Fibroblast of skin of left quadriceps (primary cell): ENCODE data around the gene RAE1.

ENCODE experiments used
- DNase-seq, 2 experiments: peaks; one replicate each; pipeline ENCODE4 v3.0.0-alpha.2; 2013; ENCODE audit warnings: low read depth in 2 of 2

RAE1 gene

DNA sequence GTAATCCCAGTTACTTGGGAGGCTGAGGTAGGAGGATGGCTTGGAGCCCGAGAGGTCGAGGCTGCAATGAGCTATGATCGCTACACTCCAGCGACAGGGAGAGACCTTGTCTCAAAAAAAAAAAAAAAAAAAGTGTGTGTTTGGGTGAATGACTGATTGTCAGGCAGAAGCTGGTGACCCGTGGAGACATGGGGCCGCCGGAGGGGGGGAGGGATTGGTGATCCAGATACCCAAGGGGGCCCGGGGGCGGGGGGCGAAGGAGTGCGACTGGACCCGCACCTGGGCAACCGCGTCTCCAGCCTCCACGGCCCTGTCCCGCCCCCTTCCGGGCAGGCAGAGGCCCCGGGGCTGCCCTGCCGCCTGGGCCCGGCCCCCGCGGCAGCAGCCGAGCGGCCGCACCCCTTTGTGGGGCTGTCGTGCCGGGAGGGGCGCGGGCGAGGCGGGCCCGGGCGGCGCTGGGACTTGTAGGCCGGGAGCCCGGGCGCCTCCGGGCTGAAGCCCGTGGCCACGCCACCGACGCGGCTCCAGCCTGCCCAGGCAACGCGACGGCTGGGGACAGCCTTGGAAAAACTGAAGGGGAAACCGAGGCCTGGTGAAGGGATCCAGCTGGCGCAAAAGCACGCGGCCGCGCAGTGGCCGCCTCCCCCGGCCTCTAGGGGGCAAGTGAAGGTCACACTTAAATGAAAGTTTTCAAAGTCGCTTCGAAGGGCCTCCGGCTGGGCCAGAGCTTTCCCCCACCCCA is 38.1 kb downstream of the RAE1 start:
- peak in 1 of 2 experiments; percentile 20 for DNase-seq

DNA sequence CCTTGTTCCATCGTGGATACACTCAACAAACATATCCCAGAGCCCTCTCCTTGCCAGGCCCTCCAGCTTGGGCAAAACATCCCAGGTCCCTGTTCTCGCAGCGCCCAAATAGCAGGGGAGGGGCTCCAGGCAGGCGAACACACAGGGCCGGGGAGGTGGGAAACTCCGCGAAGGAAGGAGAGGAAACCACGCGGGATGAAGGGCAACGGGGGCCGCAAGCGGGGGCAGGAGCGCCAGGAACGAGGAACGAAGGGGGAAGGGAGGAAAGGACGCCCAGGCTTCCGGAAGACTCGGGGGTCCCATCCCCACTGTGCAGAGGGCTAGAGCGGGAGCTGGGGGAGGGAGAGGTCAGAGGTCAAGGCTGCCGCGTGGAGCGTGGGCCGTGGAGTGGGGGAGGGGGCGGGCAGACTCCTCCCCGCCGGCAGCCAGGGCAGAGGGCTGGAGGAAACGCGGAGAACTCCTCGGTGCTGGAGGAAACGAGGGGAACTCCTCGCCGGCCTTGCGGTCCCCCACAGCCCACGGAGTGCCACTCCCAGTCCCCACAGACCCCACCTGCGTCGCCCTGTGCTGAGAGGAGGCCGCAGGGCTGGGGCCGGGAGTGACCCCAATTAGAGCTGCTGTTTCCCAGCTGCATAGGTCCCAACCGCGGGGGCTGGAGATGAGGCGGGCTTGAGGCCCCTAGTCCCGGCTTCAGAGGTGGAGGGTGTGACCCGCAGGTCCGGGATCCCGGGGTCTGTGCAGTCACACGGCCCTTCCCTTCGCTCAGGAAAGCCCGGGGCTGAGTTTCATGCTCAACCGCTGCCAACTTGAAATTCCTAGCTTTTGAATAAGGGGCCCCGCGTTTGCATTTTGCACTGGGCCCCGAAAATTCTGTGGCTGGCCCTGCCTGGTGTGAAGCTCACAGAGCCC is 38.9 kb downstream of the RAE1 start:
- DNase-seq, result no peak

DNA sequence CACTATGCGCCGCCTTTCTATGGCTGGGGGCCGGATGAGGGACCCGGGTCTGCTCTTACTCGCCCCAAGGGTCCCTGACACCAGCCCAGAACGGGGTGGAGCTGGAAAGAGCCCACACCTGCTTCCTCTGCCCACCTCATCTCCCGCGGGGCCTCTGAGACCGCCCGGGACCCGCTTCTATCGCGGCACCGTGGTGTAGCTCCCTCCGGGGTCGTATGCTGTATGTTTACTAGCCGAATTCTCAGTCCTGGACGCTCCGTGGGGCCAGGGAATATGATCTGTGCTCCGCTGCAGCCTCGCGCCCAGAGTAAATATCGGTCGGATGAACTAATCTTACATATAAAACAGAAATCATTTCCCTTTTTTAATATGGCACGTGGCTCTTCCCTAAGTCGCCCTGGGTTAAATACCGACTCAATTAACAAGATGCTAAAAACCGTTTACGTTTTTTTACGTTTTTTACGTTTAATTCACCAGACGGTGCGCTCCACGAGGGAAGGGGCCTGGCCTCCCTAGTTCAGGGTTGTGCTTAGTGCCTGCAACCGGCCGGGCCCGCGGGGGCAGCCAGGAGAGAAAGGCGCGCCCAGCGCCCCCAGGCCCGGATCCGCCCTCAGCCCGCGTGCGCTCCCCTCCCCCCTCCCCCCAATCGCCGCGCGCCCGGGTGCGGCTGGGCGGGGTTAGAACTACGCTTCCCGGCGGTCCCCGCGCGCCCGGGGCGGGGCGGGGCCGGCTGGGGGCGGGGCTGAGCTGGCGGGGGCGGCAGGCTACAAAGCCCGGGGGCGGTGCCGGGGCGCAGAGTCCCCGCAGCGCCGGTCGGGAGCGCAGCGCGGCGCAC is 39.8 kb downstream of the RAE1 start, which contains the start of gene RBM38:
TSS of gene RBM38 (plus strand) at position 793 of the 835 bp plus-strand sequence. CDS start 186 bp downstream, outside the sequence.
- DNase-seq, result peak; percentile 34 to 46

DNA sequence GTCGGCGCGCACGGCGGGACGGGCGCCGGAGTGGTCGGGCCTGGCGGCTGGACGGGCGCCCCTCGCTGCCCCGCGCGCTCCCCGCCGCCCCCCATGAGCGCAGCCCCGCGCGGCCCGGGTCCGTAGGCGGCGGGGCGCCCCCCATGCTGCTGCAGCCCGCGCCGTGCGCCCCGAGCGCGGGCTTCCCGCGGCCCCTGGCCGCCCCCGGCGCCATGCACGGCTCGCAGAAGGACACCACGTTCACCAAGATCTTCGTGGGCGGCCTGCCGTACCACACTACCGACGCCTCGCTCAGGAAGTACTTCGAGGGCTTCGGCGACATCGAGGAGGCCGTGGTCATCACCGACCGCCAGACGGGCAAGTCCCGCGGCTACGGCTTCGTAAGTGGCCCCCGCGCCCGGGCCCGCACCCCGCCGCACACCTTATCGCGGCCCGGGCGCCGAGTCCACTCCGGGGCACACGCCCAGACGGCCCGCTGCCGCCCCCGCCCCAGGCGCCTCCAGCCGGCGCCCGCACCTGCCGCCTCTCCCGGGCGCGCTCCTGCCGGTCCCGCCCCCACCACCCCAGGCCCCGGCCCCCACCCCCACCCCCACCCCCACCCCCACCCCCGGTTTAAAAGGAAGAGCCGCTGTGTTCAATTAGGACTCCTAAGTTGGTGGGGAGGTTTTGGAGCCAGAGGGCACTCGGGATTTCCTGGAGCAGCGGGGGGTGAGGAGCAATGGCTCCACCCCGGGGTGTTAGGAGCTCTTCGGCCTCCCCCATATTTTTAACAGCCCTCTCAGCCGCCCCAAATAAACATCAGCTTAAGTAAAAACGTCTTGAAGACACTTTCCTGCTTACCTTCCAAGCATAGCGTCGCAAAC is 40.6 kb downstream of the RAE1 start:
- DNase-seq, result no peak

DNA sequence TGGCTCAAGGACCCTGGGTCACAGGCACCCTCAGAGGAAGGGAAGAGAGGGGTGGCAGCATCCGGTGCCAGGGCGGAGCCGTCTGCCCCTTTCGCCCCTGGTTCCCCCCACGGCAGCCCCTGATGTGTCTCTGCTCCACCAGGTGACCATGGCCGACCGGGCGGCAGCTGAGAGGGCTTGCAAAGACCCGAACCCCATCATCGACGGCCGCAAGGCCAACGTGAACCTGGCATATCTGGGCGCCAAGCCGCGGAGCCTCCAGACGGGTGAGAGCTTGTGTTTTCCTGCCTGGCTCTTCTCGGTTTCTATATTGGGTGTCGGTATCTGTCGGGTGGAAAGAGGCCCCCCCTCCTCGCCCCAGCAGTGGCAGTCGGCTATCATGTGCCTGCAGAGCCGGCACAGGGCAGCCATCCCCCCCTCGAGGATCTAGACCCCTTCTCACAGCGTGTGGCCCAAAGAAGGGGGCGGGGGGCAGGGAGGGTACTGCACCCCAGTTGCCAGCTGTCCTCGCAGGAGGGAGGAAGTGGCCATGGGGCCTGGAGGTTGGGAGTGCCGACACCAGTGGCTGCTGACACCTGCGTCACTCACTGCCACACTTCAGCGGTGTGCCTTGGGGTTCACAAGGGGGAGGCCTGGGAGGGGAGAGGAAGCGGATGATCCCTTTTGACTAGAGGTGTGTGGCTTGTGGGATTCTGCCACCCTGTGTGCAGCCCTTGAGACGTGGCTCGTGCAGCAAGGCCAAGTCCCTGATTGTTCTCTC is 41.6 kb downstream of the RAE1 start:
- no peak for DNase-seq

DNA sequence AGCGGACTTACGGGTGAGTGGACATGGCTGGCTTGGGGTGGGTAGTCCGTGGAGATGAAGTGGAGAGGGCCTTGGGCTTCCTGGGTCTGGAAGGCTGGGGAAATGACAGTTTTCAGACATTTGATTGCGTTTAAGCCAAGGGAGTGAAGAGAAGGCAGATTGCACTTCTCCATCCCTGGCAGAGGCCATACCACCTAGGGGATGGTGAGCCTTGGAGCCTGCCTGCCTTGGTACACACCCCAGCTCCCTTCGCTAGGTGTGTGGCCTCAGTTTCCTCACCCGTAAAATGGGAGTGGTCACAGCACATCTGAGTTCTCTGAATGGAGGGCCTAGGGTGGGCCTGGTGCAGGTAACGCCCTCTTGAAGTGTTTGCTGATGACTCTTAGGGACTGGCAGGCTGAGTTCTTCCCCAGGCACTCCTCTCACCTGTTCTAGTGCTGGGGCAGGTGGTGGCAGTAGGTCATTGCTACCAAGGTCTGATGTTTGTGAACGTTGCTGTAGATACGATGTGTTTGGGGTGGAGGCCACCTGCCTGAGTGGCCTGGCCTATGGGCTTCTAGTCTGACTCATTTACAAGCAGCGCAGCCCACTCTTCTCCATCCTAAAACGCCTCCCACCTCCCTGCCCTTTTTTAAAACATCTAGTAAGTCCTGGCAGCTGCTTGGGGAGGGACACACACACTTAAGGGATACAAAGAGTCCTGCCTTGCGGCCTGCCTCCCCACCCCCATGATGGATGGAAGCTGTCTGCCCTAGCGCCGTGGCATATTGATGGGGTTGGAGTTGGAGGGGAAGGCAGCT is 42.5 kb downstream of the RAE1 start:
- no peak for DNase-seq

DNA sequence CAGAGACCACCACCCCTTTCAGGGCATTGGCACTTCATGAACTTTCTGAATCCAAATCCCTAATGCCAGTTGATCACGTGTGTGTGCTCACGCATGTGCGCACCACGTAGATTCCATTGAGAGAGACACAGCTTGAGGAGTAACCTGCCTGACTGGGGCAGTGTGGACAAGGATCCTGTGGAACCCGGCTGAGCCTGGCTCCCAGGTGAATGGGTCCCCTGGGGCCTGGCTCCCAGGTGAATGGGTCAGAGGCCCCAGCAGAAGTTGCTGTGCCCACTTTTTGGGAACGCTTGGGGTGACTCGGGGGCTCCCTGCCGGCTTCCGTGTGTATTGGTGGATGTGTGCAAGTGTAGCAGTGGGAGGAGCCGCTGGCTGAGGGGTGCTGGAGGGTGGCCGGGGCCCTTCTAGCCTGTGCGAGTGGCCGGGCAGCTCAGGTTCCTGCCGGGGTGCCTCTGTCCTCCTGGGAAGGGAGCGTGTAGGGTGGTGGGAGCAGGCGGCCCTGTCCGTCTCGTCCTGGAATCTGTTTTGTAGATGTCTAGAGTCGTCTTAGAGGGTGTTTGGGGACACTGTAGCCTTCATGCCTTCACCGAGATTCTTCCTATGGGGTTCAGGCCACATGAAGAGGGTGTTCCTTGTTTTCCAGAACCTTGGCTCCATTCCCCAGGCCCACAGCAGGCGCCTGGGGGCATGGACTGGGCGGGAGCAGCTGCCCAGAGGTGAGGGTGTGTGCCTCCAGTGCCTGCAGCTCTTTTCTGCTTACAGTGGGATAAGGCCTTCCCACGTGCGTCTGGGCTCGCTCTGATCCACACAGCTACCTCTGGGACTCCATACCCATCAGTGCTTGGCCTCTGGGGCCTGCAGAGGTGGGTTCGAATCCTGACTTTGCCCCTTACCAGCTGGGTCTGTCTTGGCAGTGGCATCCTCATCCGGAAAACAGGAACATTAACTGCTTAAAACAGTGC is 43.3 kb downstream of the RAE1 start:
- no peak for DNase-seq

DNA sequence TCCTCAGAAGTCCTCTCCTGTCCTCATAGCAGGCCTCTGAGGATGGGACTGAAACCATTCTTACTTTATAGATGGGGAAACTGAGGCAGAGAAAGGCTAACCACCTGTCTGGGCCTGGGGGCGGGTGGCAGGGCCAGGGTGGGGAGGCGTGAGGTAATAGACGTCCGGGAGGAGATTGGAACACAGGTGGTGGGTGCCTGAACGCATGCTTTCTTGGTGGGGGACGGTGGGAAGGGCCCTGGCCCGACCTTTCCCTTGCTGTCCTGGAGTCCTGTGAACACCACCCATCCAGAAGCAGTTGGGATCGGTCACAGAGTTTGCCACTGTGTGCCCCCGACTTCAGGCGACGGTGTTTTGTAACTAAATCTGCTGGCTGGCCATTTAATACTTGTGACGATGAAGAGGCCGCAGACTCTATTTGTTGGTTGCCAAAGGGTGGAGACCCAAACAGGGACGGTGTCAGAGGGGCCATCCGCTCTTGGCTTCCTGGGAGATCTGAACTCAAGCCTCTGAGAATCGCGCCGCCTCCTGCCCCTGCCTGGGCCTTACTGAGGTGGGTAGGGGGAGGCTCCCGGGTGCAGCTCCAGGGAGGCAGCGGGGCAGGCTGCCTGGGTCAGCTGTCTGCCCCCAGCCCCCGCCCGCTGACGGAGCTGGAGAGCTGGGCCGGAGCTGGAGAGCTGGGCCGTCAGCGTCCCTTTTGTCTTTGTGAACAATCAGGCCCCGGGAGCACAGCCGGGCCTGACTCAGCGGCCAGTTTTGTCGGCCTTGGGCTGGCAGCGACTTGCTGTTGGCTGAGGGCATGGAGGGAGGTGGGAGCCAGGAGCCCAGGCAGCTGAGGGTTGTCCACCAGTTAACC is 44.3 kb downstream of the RAE1 start:
- DNase-seq, result no peak

DNA sequence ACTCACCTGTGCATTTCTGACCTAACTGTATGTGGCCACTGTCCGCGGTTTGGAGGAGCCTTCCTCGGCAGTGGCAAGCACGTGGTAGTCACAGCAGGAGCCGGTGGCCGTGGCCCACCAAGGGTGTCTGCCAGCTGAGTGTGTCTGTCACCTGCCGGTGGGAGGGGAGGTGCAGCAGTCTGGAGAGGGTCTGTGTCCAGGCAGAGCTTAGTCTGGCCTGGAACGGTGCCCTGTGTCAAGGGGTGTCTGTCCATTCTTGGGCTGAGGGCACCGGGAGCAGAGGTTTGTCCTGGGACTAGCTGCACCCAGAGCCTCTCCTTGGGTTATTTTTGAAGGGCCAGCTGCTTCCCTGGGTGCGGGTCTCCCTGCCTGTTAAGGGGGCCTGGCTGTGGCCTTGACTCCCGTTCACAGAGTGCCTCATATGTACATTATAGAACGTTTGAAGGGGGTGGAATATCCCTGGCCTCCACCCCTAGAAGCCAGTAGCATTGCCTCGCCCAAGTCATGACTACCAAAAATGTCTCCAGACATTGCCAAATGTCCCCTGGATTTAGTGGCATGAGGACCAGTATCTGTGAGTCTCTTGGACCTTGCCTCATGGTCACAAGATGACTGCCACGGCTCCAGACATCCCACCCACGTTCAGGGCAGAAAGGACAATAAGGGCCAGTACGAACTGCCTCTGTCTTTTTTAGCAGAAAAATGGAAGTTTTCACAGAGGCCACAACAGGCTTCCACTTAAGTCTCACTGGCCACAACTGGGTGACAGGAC is 45.3 kb downstream of the RAE1 start:
- DNase-seq, result no peak

DNA sequence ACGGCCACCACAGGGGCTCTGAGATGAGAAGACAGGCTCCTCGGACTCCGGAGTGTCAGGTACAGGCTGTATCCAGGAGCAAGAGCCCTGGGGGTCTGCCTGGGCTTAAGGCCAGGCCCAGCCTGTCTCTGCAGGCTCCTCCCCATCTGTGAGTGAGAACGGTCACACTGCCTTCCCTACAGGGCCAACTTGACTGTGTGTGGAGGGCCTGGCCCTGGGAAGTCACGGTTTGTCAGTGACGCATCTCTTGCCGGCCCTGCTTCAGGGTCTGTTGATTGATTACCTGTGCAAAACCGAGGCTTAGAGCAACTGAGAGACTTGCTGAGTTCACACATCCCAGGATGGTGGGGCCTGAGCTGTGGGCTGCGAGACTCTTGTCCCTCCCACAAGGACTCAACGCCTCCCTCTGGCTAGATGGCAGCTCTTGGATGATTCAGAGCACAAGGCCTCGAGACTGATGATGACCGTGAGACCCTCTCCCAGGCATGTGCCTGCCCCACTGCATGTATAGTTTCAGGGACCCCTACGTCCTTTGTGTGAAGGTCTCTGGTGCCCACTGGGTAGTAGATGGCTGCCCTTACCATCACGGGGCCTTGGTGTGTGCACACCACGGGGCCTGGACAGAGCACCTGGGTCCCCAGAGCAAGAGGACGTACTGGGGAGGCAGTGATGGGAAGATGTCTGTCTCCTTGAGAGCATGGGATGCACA is 46.1 kb downstream of the RAE1 start:
- DNase-seq, result no peak

DNA sequence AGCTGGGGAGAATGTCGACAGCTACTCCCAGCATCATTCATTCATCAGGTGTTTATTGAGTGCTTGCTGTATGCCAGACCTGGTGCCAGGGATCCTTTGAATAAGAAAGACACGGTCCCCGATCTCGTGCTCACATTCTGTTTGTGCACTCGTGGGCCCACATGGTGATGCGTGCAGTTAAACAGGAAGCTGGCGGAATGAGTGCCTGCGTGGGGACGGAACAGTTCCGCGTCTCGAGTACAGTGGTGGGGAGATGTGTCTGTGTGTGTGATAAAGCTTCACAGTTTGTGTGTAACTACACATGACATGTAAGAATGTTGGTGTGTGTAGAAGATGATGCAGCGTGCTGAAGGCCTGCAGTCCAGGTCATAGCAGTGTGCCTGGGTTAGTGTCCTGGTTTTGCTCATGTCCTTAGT is 46.6 kb downstream of the RAE1 start:
- DNase-seq, result no peak

DNA sequence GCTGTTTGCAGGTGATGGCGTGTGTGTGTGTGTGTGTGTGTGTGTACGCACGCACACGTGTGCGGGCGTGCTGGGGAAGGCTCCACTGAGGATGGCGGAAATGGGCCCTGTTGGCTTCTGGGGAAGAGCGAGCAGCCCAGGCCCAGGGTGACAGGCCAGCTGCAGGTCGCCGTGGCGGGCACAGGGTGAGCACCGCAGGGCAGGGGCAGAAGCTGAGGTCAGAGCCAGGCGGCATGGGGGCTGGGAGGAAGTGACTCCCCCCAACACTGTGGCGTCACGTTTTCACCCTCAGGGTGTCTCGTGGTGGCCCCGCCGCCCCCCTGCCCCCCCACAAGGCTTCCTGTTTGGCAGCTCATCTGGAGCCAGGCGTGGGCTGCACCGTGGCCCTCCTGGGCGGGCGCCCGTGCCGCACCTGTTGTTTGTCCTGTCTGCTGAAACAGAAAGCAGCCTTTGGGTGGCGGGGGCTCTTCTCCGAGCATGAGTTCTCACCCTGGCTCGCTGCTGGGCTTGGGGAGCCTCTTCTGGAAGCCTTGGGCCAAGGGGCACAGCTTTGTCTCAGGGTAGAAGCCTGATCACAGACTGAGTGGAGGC is 47.3 kb downstream of the RAE1 start:
- no peak for DNase-seq

DNA sequence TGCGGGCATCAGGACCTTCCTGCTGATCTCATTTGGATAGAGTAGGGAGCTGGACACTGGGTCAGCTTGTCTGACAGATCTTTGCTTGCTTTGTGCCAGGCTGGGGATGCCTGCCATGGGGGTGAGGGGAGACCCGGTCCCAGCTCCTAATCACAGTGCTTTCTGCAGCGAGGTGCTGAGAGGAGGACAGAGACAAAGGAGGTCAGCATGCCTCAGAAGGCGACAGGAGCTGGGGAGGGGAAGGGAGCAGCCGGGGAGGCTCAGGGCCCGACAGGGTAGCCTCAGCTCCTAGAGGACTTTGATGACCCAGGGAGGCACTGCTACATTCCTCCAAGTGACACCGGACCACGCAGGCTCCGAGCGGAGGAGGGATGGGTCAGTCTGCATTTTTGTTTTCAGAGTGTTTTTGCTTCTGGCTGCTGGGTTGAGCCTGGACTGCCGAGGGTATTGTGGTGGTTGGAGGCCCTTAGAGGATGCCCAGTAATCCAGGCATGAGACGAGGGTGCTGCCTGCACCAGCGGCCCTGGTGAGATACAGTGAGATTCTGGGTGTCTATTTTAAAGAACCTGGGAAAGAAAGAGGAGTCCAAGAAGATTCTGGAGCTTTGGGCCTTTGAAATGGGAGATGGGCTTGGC is 48.0 kb downstream of the RAE1 start:
- no peak for DNase-seq

DNA sequence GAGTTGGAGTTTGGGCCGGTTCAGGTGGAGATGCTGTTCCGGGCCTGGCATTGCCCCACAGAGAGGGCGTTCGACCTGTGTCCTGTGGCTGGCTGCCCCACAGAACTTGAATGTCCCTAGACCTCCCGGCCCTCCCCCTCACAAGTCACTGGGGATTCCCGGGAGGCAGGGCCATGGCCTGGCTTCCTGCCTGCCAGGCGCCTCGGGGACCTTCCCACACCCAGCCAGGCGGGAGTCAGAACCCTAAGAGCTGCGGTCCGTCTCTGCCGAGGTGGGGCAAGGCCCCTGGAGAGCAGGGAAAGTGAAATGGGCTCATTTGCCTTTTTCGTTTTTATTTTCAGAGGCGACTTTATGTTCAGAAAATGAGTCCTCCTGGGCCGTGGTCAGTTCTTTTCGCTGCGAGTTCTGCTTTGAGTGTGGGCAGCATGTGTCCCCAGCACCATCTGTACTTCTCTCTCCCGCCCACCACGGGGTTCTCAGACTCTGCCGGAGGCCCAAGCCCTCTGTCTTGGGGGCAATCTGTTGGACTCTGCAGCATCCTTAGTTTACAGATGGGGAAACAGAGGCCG is 48.6 kb downstream of the RAE1 start:
- DNase-seq, result no peak
